Fibroblast of lung (primary cell): ENCODE results near the gene TAOK3.

Experiments
- CTCF ChIP-seq, 2 donors: IDR thresholded peaks in 1 of 2; conservative IDR thresholded peaks in 1 of 2; 1 replicate in 1 of 2; 2 replicates in 1 of 2; pipeline ENCODE4 v1.5.1; 2011 to 2012; ENCODE audit warnings: low read length in 2 of 2, control low read depth in 1 of 2, inconsistent platforms in 1 of 2, low read depth in 1 of 2, mild to moderate bottlenecking in 1 of 2
- EZH2 ChIP-seq: IDR thresholded peaks from 2 replicates; pipeline ENCODE4 v1.5.1; 2012; ENCODE audit warnings: low read length, control low read depth, mild to moderate bottlenecking; ENCODE audit errors: missing control alignments

- TF ChIP-seq CTCF (conservative IDR thresholded peaks at IDR 0.05 in 1 of 2, IDR thresholded peaks at IDR 0.05 in 1 of 2; ENCODE audit: low read depth in 1 of 2, low read length in 2 of 2) (no peak), EZH2 (no peak)
Measured at GRCh38 chr12:118290130-118290529, 82.6 kb downstream of the TAOK3 start.
